ENCODE measurements around the gene COG7. TPM values are rescaled to one million over a fixed set of nuclear protein-coding genes. Genes with fewer than 3 reads are reported as not detected.

Gene COG7
- total and polyA plus RNA-seq, 11 donors, result 7.8 to 16.8 (median 12.2) TPM

- Histone ChIP-seq H3K36me3 (peaks cover 0 to 91% (median 73%) of the 10 kb centered on the region in 9 donors), H3K27ac (no peak overlapping the region), H3K9me3 (no peaks in the 10 kb centered on the region), H3K27me3 (no peaks in the 10 kb centered on the region), H3K4me3 (no peak overlapping the region), H3K4me1 (peaks cover 0 to 12% (median 0%) of the 10 kb centered on the region in 12 donors)
- no peak for DNase-seq
- intact Hi-C loops (cut with DNase I), result loop anchor here (1.0 to 10.0 kb wide), 11 partner anchors 41 to 540 kb away; partner anchors contain the start of gene SCNN1G (in 8 of the 10)
- TF ChIP-seq POLR2A (IDR thresholded peaks at IDR 0.05) (no peak), CTCF (IDR thresholded peaks at IDR 0.05) (peak; percentile 77 to 92 (median 86))
- peak in 3 of 4 donors; percentile 42 to 47 (median 44) for ATAC-seq
- 23 to 29% (median 24%) methylated on average over 6 of the region's 6 CpGs for WGBS, 4 donors
Measured at GRCh38 chr16:23434380-23434779, 18.6 kb downstream of the COG7 start.

- Histone ChIP-seq H3K4me1 (peaks cover 0 to 12% (median 0%) of the 10 kb centered on the region in 12 donors), H3K27ac (no peak overlapping the region), H3K27me3 (no peaks in the 10 kb centered on the region), H3K9me3 (no peaks in the 10 kb centered on the region), H3K36me3 (peaks cover 0 to 89% (median 74%) of the 10 kb centered on the region in 9 donors), H3K4me3 (no peak overlapping the region)
- no peak for ATAC-seq
- DNase-seq, result no peak
- intact Hi-C loops (cut with DNase I), result loop anchor here in 9 of 10 donors (1.0 to 10.0 kb wide), 9 partner anchors 59 to 539 kb away; partner anchors contain the start of gene SCNN1G (in 1 of the 9)
- 84 to 89% (median 85%) methylated on average over 12 to 16 of the region's 16 CpGs for WGBS, 4 donors
- TF ChIP-seq CTCF (IDR thresholded peaks at IDR 0.05), result no peak
- no peak for TF ChIP-seq POLR2A (IDR thresholded peaks at IDR 0.05)
Measured at GRCh38 chr16:23433261-23433920, 19.6 kb downstream of the COG7 start.

GRCh38 chr16:23432176-23433128, 20.5 kb downstream of the COG7 start:
- Histone ChIP-seq H3K9me3 (no peaks in the 10 kb centered on the region), H3K27me3 (no peaks in the 10 kb centered on the region), H3K4me3 (no peak overlapping the region), H3K4me1 (peaks cover 0 to 12% (median 0%) of the 10 kb centered on the region in 12 donors), H3K27ac (no peak overlapping the region), H3K36me3 (peaks cover 0 to 88% (median 74%) of the 10 kb centered on the region in 9 donors)
- ATAC-seq, result no peak
- intact Hi-C loops (cut with DNase I), result loop anchor here in 9 of 10 donors (1.0 to 10.0 kb wide), 9 partner anchors 58 to 538 kb away; partner anchors contain the start of gene SCNN1G (in 1 of the 9)
- TF ChIP-seq CTCF (IDR thresholded peaks at IDR 0.05), result peak in 3 of 12 donors; percentile 11 to 27 (median 17)
- TF ChIP-seq POLR2A (IDR thresholded peaks at IDR 0.05), result no peak
- no peak for DNase-seq
- WGBS, 4 donors, result 87 to 94% (median 90%) methylated on average over 10 of the region's 10 CpGs

Measured in heart left ventricle (tissue), 16 donors.